SW480 (cell line): ENCODE results near the gene PROSER3.

ENCODE experiments used
- DNase-seq: peaks from one replicate; pipeline ENCODE4 v3.0.0-alpha.2; 2016; ENCODE audit warnings: low spot score

PROSER3 gene

DNA sequence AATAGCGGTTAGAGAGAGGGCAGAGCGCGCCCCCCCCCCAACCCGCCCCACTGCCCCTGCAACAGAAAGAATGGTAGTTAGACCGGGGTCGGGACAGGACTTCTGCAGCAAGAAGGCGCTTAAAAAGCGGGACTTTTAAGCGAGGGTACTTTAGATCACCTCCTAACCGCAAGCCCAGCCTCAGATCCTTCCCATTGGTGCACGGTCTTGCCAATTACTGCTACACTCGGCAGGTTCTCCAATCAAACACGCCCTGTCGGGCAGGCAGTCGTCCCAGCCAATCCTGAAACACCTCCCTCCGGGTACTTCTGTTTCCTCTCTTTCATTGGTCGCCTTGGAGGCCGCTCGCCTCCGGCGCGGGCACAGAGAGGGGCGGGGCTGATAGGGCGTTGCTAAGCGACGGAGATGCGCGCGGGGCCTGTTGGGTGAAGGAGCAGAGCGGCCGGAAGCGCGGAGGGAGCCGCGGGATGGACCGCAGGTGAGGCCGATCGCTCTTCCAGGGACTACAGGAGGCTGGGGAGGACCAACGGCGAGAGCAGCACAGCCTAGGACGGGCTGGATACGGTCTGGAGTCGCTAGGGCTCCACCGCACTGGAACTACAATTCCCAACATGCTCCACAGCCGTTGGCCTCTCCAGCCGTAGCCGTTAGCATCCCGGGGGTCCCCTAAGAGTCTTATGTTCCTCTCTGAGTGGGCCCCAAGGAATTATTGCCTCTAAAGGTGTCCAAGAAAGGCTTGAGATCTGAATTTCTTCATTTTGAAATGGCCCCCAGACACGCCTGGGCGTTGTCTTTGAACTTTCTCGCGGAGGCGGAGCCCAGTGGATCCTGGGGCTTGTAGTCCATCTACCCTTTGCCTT is at the start of gene PROSER3:
TSS of gene PROSER3 (plus strand) at position 428 of the 860 bp plus-strand sequence. CDS start at position 468, 40 bp downstream.
- peak; percentile 100 for DNase-seq

- no peak for DNase-seq
Observed at GRCh38 chr19:35708391-35708790, 49.6 kb upstream of the PROSER3 start.

- peak; percentile 36 for DNase-seq
Observed at GRCh38 chr19:35710784-35711723, 46.9 kb upstream of the PROSER3 start.

GRCh38 chr19:35712567-35713505 is 45.1 kb upstream of the PROSER3 start:
- no peak for DNase-seq

DNA sequence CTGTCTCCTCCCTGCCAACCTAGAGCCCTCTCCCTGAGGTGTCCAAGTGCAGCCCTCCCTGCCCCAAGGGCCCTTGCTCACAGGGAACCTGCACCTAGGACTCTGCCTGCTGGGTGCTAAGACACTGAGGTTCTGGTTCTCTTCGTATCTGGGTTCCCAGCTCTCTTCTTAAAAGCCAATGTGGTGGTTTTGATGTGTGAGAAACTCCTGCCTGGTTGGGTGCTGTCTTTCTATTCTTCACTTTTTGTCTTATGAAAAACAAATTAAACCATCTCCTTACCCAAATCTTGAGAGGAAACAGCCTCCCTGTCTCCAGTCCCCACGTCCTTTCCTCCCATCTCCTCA is 44.5 kb upstream of the PROSER3 start:
- DNase-seq, result no peak

DNA sequence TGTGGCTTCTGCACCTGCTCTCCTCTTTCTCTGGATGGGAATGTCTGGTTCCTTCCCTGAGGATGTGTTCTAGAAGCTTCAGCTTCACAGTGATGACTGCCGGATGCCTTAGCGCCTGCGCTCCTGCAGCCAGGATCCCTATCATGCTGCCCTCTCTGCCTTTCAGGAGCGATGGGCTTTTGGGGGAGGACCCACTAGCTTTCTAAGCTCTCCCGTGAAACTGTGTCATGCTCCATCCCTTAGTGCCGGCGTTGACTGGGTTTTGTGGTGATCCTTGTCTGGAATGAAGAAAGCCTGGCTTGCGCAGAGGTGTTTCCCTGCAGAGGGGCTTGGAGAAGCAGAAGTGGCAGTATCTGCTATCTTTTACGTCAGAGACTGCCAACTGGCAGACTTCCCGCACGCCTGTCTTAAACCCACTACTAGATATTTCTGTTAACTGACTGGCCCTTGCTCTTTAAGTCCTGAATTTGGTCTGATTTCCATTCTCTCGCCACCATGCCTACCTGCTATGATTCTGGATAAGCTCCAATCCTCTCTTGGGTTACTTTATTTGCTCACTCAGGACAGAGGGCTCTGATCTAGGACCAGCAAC is 44.0 kb upstream of the PROSER3 start:
- no peak for DNase-seq

DNA sequence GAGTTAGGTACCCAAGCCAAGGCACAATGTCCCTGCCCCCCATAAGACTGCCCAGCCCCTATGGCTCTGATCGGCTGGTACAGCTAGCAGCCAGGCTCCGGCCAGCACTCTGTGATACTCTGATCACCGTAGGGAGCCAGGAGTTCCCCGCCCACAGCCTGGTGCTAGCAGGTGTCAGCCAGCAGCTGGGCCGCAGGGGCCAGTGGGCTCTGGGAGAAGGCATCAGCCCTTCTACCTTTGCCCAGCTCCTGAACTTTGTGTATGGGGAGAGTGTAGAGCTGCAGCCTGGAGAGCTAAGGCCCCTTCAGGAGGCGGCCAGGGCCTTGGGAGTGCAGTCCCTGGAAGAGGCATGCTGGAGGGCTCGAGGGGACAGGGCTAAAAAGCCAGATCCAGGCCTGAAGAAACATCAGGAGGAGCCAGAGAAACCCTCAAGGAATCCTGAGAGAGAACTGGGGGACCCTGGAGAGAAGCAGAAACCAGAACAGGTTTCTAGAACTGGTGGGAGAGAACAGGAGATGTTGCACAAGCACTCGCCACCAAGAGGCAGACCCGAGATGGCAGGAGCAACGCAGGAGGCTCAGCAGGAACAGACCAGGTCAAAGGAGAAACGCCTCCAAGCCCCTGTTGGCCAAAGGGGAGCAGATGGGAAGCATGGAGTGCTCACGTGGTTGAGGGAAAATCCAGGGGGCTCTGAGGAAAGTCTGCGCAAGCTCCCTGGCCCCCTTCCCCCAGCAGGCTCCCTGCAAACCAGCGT is 43.2 kb upstream of the PROSER3 start:
- no peak for DNase-seq

DNA sequence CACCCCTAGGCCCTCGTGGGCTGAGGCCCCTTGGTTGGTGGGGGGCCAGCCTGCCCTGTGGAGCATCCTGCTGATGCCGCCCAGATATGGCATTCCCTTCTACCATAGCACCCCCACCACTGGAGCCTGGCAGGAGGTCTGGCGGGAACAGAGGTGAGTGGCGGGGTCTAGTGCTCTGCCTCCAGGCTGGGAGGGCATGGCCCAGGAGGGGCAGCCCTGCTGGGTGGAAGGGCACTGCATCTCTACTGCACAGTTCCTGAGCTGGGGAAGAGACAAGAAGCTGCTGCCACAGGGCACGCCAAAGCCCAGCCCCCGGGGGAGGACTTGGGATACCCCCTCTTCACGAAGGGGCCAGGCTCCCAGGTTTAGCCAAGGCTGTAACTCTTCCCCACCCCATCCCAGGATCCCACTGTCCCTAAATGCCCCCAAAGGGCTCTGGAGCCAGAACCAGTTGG is 42.6 kb upstream of the PROSER3 start:
- DNase-seq, result no peak

DNA sequence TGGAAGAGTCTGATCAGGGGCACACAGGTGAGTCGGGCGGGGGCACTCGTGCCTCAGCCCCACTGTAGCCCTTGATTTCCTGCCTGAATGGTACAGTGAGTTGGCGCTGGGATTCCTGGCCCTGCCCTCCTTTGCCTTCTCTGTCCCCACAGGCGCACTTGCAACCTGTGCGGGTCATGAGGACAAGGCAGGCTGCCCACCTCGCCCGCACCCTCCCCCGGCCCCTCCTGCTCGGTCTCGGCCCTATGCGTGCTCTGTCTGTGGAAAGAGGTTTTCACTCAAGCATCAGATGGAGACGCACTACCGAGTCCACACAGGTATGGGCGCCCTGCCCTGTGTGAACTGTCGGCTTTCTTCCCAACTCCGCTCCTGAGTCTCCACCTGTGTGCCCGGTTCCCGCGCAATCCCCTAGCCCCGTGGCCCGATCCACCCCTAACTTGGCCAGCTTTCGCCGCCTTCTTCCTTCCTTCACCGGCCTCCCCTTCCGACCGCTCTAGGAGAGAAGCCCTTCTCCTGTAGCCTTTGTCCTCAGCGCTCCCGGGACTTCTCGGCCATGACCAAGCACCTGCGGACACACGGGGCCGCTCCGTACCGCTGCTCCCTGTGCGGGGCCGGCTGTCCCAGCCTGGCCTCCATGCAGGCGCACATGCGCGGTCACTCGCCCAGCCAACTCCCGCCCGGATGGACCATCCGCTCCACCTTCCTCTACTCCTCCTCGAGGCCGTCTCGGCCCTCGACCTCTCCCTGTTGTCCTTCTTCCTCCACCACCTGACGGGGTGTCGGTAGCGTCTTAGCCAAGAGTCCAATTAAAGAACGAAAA is 41.8 kb upstream of the PROSER3 start:
- DNase-seq, result peak; percentile 64

- DNase-seq, result peak; percentile 99
Observed at GRCh38 chr19:35716801-35717664, 40.9 kb upstream of the PROSER3 start.

- peak; percentile 99 for DNase-seq
Observed at GRCh38 chr19:35717665-35718344, 40.2 kb upstream of the PROSER3 start, which contains the start of gene KMT2B. KMT2B (plus strand) TSS chr19:35718003; CDS start chr19:35718019, 16 bp downstream.

- peak; percentile 29 for DNase-seq
Observed at GRCh38 chr19:35718345-35719041, 39.5 kb upstream of the PROSER3 start.

GRCh38 chr19:35719402-35720162 is 38.4 kb upstream of the PROSER3 start:
- DNase-seq, result no peak

- no peak for DNase-seq
Observed at GRCh38 chr19:35720163-35720524, 37.8 kb upstream of the PROSER3 start.

GRCh38 chr19:35720648-35721047 is 37.3 kb upstream of the PROSER3 start:
- no peak for DNase-seq

GRCh38 chr19:35721374-35721773 is 36.6 kb upstream of the PROSER3 start:
- no peak for DNase-seq

GRCh38 chr19:35722461-35722860 is 35.5 kb upstream of the PROSER3 start:
- DNase-seq, result no peak
